Measurements from ENCODE around the gene PPM1H. TPM values are rescaled to one million over a fixed set of nuclear protein-coding genes. Genes with fewer than 3 reads are reported as not detected.

PPM1H gene
- total RNA-seq, 2 donors from 2014 or later, result 27.0 to 46.9 TPM

DNA sequence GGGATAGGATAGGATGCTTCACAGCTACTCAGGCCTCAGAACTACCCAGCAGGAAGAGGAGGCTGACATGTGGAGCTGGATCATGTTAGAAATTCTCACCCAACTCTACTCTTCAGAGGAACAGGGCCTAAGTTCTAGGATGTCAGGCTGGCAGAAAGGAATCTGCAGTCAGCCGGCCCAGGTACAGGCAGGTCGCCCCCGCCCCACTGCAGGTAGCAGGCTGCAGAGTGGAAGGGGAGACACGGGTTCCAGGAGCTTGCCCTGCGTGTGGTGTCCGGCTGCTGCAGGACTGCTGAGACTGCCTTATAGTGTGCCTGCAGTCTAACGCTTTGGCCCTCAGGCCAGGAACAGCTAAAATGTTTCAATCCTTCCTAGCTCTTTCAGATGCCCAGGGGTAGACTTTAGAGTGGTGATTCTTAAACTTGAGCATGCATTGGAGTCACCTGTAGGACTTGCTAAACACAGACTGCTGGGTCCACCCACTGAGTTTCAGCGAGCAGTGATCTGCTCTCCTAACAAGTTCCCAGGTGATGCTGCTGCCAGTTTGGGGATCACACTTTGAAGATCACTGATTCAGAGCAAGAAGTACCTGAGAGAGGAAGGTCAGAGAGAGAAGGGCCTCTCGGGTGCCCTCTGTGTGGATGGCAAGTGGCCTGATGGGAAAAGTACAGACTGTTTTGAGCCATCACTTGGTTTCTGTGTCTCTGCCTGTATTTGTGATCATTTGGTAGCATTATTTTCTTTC, 153.6 kb downstream of the PPM1H start:
- Histone ChIP-seq H3K27me3 (replicated peaks; ENCODE audit: insufficient read depth) (no peaks in the 10 kb centered on the region), H3K4me1 (replicated peaks) (no peaks in the 10 kb centered on the region), H3K27ac (no peak overlapping the region), H3K9me3 (no peaks in the 10 kb centered on the region), H3K4me3 (no peak overlapping the region), H3K36me3 (no peaks in the 10 kb centered on the region)
- TF ChIP-seq POLR2A (IDR thresholded peaks at IDR 0.05), result no peak
- TF ChIP-seq POLR2AphosphoS5 (IDR thresholded peaks at IDR 0.05), result no peak
- TF ChIP-seq, protein P1, sequence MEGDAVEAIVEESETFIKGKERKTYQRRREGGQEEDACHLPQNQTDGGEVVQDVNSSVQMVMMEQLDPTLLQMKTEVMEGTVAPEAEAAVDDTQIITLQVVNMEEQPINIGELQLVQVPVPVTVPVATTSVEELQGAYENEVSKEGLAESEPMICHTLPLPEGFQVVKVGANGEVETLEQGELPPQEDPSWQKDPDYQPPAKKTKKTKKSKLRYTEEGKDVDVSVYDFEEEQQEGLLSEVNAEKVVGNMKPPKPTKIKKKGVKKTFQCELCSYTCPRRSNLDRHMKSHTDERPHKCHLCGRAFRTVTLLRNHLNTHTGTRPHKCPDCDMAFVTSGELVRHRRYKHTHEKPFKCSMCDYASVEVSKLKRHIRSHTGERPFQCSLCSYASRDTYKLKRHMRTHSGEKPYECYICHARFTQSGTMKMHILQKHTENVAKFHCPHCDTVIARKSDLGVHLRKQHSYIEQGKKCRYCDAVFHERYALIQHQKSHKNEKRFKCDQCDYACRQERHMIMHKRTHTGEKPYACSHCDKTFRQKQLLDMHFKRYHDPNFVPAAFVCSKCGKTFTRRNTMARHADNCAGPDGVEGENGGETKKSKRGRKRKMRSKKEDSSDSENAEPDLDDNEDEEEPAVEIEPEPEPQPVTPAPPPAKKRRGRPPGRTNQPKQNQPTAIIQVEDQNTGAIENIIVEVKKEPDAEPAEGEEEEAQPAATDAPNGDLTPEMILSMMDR (IDR thresholded peaks at IDR 0.05), result no peak
- intact Hi-C loops (cut with DNase I), result no loop called here
- WGBS, result 95% methylated on average over 9 of the region's 9 CpGs
- DNase-seq (ENCODE audit: low spot score), result no peak

DNA sequence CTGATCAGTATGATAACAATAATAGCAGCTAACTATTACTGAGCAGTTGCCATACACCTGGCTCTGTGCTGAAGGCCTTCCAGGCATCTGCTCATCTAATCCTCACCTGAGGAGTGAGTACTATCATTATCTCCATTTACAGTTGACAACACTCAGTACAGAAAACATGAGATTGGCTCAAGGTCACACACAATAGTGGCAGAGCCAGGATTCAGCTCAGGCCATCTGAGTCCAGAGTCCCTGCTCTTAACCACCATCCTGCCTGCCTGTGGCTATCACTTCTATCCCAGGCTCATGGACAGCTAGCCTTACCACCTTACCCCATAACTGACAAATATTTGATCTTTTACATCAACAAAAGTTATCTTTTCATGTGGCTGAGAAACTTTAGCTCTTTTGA, 155.5 kb downstream of the PPM1H start:
- intact Hi-C loops (cut with DNase I), result no loop called here
- DNase-seq (ENCODE audit: low spot score), result no peak
- no peaks in the 10 kb centered on the region for H3K36me3 ChIP-seq
- H3K27me3 ChIP-seq (replicated peaks; ENCODE audit: insufficient read depth), result no peaks in the 10 kb centered on the region
- H3K9me3 ChIP-seq, result no peaks in the 10 kb centered on the region
- TF ChIP-seq POLR2AphosphoS5 (IDR thresholded peaks at IDR 0.05) (no peak), POLR2A (IDR thresholded peaks at IDR 0.05) (no peak)
- TF ChIP-seq, protein P1 (IDR thresholded peaks at IDR 0.05), result no peak
- no peaks in the 10 kb centered on the region for H3K4me1 ChIP-seq (replicated peaks)
- no peak overlapping the region for H3K27ac ChIP-seq
- H3K4me3 ChIP-seq, result no peak overlapping the region

DNA sequence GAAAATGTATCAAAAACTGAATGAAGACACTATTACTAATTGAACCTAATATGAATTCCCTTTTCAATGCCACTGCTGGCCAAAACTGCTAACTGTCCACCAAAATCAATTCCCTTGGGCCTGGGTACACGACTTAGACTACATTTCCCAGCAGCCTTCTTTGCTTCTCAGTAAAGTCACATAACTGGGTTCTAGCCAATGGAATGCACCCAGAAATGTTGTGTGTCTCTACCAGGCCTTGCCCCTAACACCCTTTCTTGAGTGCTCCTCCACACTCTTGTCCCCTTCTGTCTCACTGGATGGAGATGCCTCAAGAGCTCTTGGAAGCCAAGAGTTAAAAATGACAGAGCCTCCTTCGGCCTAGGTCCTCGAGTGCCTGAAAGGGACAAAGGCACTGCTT, 156.8 kb downstream of the PPM1H start:
- WGBS, result 97% methylated on average over 3 of the region's 3 CpGs
- intact Hi-C loops (cut with DNase I), result no loop called here
- no peak overlapping the region for H3K27ac ChIP-seq
- no peaks in the 10 kb centered on the region for H3K4me1 ChIP-seq (replicated peaks)
- H3K9me3 ChIP-seq, result no peaks in the 10 kb centered on the region
- DNase-seq (ENCODE audit: low spot score), result no peak
- TF ChIP-seq POLR2AphosphoS5 (IDR thresholded peaks at IDR 0.05), result no peak
- no peak for TF ChIP-seq POLR2A (IDR thresholded peaks at IDR 0.05)
- TF ChIP-seq, protein P1 (IDR thresholded peaks at IDR 0.05), result no peak
- H3K27me3 ChIP-seq (replicated peaks; ENCODE audit: insufficient read depth), result no peaks in the 10 kb centered on the region
- H3K36me3 ChIP-seq, result no peaks in the 10 kb centered on the region
- H3K4me3 ChIP-seq, result no peak overlapping the region

DNA sequence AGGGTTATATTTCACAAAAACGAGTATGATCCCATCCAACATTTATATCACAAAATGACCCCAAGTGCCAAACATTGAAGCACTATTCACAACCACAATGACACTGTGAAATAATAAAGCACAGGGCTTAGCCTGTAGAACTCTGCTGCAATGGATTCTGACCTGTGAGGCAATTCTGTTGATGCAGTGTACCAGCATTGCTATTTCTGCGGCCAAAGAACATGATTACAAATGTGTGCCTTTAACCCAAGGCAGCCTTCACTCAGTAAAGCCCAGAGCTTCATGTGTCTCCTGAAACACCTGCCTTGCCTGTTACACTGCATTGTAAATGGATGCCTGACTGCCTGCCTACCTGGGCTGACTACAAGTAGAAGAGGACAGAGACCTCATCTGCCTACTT, 158.0 kb downstream of the PPM1H start:
- H3K27ac ChIP-seq, result no peak overlapping the region
- no peaks in the 10 kb centered on the region for H3K4me1 ChIP-seq (replicated peaks)
- H3K36me3 ChIP-seq, result no peaks in the 10 kb centered on the region
- H3K9me3 ChIP-seq, result no peaks in the 10 kb centered on the region
- intact Hi-C loops (cut with DNase I), result no loop called here
- no peaks in the 10 kb centered on the region for H3K27me3 ChIP-seq (replicated peaks; ENCODE audit: insufficient read depth)
- H3K4me3 ChIP-seq, result no peak overlapping the region
- 83% methylated on average over 2 of the region's 2 CpGs for WGBS
- TF ChIP-seq POLR2A (IDR thresholded peaks at IDR 0.05) (no peak), POLR2AphosphoS5 (IDR thresholded peaks at IDR 0.05) (no peak)
- TF ChIP-seq, protein P1 (IDR thresholded peaks at IDR 0.05), result no peak
- no peak for DNase-seq (ENCODE audit: low spot score)

DNA sequence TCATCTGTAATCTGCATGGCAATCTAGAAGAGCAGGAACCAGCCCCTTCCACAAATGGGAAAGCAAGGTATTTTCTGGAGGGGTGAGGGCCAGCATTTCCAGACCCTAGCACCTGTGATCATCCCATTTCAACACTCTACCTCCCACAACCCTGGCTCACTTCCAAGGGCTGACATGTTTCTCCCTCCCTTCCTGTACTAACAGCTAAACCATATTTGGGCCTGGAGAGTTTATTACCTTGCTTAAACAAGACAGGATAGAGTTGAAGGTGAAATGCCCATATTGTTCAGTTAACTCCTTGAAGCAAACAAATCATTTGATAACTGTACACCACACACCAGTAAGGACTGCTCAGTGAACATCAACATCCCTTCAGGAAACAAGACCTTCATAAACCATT, 158.4 kb downstream of the PPM1H start:
- H3K4me3 ChIP-seq, result no peak overlapping the region
- H3K27me3 ChIP-seq (replicated peaks; ENCODE audit: insufficient read depth), result no peaks in the 10 kb centered on the region
- DNase-seq (ENCODE audit: low spot score), result no peak
- no peaks in the 10 kb centered on the region for H3K36me3 ChIP-seq
- intact Hi-C loops (cut with DNase I), result no loop called here
- H3K27ac ChIP-seq, result no peak overlapping the region
- TF ChIP-seq POLR2AphosphoS5 (IDR thresholded peaks at IDR 0.05) (no peak), POLR2A (IDR thresholded peaks at IDR 0.05) (no peak)
- TF ChIP-seq, protein P1 (IDR thresholded peaks at IDR 0.05), result no peak
- H3K4me1 ChIP-seq (replicated peaks), result no peaks in the 10 kb centered on the region
- H3K9me3 ChIP-seq, result no peaks in the 10 kb centered on the region

Data from prostate gland (tissue), 2 donors.